HepG2 (cell line): ENCODE measurements around the gene GFY. TPM values are rescaled to one million over a fixed set of nuclear protein-coding genes. Genes with fewer than 3 reads are reported as not detected.

Source experiments
- FOXM1 ChIP-seq: sonication (generic); formaldehyde crosslinking; IDR thresholded peaks from 2 replicates; pipeline ENCODE4 v1.5.0; 2020; ENCODE audit warnings: missing genetic modification reagents
- IRF2 ChIP-seq: IDR thresholded peaks from 2 replicates; pipeline ENCODE4 v1.6.1; 2018; ENCODE audit warnings: missing genetic modification reagents, missing compliant biosample characterization
- IRX3 ChIP-seq: sonication (generic); formaldehyde crosslinking; IDR thresholded peaks from 2 replicates; pipeline ENCODE4 v1.8.1; 2023; ENCODE audit warnings: mild to moderate bottlenecking, low read depth, missing genetic modification reagents, borderline replicate concordance
- MBD4 ChIP-seq: IDR thresholded peaks from 2 replicates; pipeline ENCODE4 v1.6.1; 2012; ENCODE audit warnings: low read length, inconsistent platforms, borderline replicate concordance
- MTA3 ChIP-seq: sonication (generic); formaldehyde crosslinking; IDR thresholded peaks from 2 replicates; pipeline ENCODE4 v1.4.0; 2020; ENCODE audit warnings: missing genetic modification reagents
- RBM22 ChIP-seq: fragments of 200-400 bp; formaldehyde crosslinking; optimal IDR thresholded peaks from 2 replicates; pipeline ENCODE3; 2017; ENCODE audit warnings: mild to moderate bottlenecking, low read length, moderate library complexity
- SRY ChIP-seq: sonication (generic); formaldehyde crosslinking; IDR thresholded peaks from 2 replicates; pipeline ENCODE4 v1.8.0; 2022; ENCODE audit warnings: mild to moderate bottlenecking, missing genetic modification reagents
- ZNF431 ChIP-seq: sonication (generic); formaldehyde crosslinking; IDR thresholded peaks from 2 replicates; pipeline ENCODE4 v1.9.0; 2022; ENCODE audit warnings: missing genetic modification reagents, low read depth, mild to moderate bottlenecking, borderline replicate concordance
- ZNF451 ChIP-seq: sonication (generic); formaldehyde crosslinking; IDR thresholded peaks from 2 replicates; pipeline ENCODE4 v1.5.0; 2020; ENCODE audit warnings: mild to moderate bottlenecking, missing genetic modification reagents
- ZNF556 ChIP-seq: sonication (generic); formaldehyde crosslinking; IDR thresholded peaks from 2 replicates; pipeline ENCODE4 v1.4.0; 2020; ENCODE audit warnings: mild to moderate bottlenecking, missing genetic modification reagents, borderline replicate concordance
- ZNF766 ChIP-seq: sonication (generic); formaldehyde crosslinking; IDR thresholded peaks from 2 replicates; pipeline ENCODE4 v1.5.0; 2020; ENCODE audit warnings: missing genetic modification reagents, borderline replicate concordance
- ZNF768 ChIP-seq: sonication (generic); formaldehyde crosslinking; IDR thresholded peaks from 2 replicates; pipeline ENCODE4 v1.4.0; 2020; ENCODE audit warnings: missing genetic modification reagents
- ZSCAN29 ChIP-seq: sonication (generic); formaldehyde crosslinking; conservative IDR thresholded peaks from 2 replicates; pipeline ENCODE4 v1.4.0; 2020; ENCODE audit warnings: mild to moderate bottlenecking, missing genetic modification reagents
- polyA plus RNA-seq, 8 experiments: library from polyadenylated mRNA; depleted of rRNA in 3 of 8; stranded (reverse) in 7 of 8; unstranded in 1 of 8; fragments of >200 nt; fragmentation: Illumina TruSeq in 4 of 8; extraction: Trizol in 4 of 8; gene quantifications; 2 replicates each; pipeline versions ENCODE4 v1.2.1 to v1.2.3, GENCODE V29; 2011 to 2016; ENCODE audit warnings: low read depth in 4 of 8, missing spikeins in 1 of 8, mixed read lengths in 1 of 8; ENCODE audit not compliant: insufficient read depth in 1 of 8
- total RNA-seq, 5 experiments: library from RNA; depleted of rRNA; stranded (reverse); fragments of >200 nt; fragmentation: Illumina TruSeq; extraction: Trizol; gene quantifications; 2 replicates each; pipeline ENCODE4 v1.2.3, GENCODE V29; 2016; ENCODE audit warnings: low read depth in 1 of 5
- TF ChIP-seq, protein P1 (sequence below): sonication (generic); formaldehyde crosslinking; IDR thresholded peaks from 2 replicates; pipeline ENCODE4 v1.4.0; 2020; ENCODE audit warnings: missing genetic modification reagents
- TF ChIP-seq, protein P2 (sequence below), 2 experiments: sonication (generic) in 1 of 2; formaldehyde crosslinking in 1 of 2; IDR thresholded peaks; 2 replicates each; pipeline versions ENCODE4 v1.4.0 to v1.6.1; 2018 to 2020; ENCODE audit warnings: missing genetic modification reagents in 2 of 2, borderline replicate concordance in 1 of 2, low read depth in 1 of 2, mild to moderate bottlenecking in 1 of 2, missing biosample characterization in 1 of 2
- TF ChIP-seq, protein P3 (sequence below): sonication (generic); formaldehyde crosslinking; IDR thresholded peaks from 2 replicates; pipeline ENCODE4 v1.8.1; 2023; ENCODE audit warnings: mild to moderate bottlenecking, missing genetic modification reagents
- TF ChIP-seq, protein P4 (sequence below): sonication (generic); formaldehyde crosslinking; IDR thresholded peaks from 2 replicates; pipeline ENCODE4 v1.5.0; 2020; ENCODE audit warnings: mild to moderate bottlenecking, missing genetic modification reagents, moderate library complexity
- TF ChIP-seq, protein P5 (sequence below): sonication (generic); formaldehyde crosslinking; IDR thresholded peaks from 2 replicates; pipeline ENCODE4 v1.4.0; 2020; ENCODE audit warnings: missing genetic modification reagents, mild to moderate bottlenecking, borderline replicate concordance

The GFY gene
- total and polyA plus RNA-seq, 2 of the 13 experiments (the other 11 are each of a cell fraction or from before 2014, with no cell fraction given): not detected

DNA sequence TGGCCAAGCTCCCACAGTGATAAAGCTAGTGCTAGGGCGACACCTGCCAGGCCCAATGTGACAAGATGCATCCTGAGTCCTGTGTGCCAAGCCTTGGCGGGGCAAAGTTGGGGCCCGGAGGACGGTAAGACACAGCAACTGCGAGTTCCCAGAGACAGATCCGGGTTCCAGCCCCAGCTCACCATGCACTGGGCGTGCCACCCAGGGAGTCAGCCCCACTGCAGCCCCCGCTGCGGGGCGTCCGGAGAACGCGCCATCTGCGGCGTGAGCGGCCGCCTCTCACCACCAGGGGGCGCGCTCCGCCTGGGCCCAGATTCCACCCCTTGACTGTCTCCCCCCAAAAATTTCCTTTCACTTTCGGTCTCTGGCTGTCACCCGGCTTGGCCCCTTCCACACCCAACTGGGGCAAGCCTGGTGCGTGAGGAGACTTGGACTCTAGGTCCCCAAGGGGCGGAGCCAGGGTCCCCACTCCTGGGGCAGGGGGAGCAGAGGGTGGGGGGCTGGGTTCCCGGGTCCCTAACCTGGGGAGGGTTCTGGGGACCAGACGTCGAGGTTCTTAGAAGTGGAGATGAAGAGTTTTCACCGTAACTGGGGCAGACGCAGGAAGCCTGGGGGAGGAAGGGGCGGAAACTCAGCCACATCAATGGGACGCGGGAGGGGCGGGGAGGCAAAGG is 48.8 kb downstream of the GFY start, which contains the start of gene FLT3LG (continued):
- TF ChIP-seq, protein P1, sequence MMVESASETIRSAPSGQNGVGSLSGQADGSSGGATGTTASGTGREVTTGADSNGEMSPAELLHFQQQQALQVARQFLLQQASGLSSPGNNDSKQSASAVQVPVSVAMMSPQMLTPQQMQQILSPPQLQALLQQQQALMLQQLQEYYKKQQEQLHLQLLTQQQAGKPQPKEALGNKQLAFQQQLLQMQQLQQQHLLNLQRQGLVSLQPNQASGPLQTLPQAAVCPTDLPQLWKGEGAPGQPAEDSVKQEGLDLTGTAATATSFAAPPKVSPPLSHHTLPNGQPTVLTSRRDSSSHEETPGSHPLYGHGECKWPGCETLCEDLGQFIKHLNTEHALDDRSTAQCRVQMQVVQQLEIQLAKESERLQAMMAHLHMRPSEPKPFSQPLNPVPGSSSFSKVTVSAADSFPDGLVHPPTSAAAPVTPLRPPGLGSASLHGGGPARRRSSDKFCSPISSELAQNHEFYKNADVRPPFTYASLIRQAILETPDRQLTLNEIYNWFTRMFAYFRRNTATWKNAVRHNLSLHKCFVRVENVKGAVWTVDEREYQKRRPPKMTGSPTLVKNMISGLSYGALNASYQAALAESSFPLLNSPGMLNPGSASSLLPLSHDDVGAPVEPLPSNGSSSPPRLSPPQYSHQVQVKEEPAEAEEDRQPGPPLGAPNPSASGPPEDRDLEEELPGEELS: no peak
- TF ChIP-seq, protein P2, sequence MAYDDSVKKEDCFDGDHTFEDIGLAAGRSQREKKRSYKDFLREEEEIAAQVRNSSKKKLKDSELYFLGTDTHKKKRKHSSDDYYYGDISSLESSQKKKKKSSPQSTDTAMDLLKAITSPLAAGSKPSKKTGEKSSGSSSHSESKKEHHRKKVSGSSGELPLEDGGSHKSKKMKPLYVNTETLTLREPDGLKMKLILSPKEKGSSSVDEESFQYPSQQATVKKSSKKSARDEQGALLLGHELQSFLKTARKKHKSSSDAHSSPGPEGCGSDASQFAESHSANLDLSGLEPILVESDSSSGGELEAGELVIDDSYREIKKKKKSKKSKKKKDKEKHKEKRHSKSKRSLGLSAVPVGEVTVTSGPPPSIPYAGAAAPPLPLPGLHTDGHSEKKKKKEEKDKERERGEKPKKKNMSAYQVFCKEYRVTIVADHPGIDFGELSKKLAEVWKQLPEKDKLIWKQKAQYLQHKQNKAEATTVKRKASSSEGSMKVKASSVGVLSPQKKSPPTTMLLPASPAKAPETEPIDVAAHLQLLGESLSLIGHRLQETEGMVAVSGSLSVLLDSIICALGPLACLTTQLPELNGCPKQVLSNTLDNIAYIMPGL (CRISPR knock-in tag; IDR thresholded peaks at IDR 0.05; ENCODE audit: borderline replicate concordance in 1 of 2, low read depth in 1 of 2): peak; percentile 95 to 97
- TF ChIP-seq, protein P3, sequence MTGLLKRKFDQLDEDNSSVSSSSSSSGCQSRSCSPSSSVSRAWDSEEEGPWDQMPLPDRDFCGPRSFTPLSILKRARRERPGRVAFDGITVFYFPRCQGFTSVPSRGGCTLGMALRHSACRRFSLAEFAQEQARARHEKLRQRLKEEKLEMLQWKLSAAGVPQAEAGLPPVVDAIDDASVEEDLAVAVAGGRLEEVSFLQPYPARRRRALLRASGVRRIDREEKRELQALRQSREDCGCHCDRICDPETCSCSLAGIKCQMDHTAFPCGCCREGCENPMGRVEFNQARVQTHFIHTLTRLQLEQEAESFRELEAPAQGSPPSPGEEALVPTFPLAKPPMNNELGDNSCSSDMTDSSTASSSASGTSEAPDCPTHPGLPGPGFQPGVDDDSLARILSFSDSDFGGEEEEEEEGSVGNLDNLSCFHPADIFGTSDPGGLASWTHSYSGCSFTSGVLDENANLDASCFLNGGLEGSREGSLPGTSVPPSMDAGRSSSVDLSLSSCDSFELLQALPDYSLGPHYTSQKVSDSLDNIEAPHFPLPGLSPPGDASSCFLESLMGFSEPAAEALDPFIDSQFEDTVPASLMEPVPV (CRISPR knock-in tag): 0 out of 2 replicates have a peak, but pooled peaks have one; percentile 61
- no peak for TF ChIP-seq RBM22
- no peak for TF ChIP-seq ZNF766 (CRISPR knock-in tag)
- 0 out of 2 replicates have a peak, but pooled peaks have one; percentile 44 for TF ChIP-seq SRY (CRISPR knock-in tag)
- TF ChIP-seq MTA3 (CRISPR knock-in tag): no peak
- TF ChIP-seq, protein P4, sequence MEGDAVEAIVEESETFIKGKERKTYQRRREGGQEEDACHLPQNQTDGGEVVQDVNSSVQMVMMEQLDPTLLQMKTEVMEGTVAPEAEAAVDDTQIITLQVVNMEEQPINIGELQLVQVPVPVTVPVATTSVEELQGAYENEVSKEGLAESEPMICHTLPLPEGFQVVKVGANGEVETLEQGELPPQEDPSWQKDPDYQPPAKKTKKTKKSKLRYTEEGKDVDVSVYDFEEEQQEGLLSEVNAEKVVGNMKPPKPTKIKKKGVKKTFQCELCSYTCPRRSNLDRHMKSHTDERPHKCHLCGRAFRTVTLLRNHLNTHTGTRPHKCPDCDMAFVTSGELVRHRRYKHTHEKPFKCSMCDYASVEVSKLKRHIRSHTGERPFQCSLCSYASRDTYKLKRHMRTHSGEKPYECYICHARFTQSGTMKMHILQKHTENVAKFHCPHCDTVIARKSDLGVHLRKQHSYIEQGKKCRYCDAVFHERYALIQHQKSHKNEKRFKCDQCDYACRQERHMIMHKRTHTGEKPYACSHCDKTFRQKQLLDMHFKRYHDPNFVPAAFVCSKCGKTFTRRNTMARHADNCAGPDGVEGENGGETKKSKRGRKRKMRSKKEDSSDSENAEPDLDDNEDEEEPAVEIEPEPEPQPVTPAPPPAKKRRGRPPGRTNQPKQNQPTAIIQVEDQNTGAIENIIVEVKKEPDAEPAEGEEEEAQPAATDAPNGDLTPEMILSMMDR (CRISPR knock-in tag): peak; percentile 95
- TF ChIP-seq ZNF431 (CRISPR knock-in tag): no peak
- TF ChIP-seq ZSCAN29: 0 out of 2 replicates have a peak, but pooled peaks have one; percentile 59
- TF ChIP-seq ZNF556 (CRISPR knock-in tag): 0 out of 2 replicates have a peak, but pooled peaks have one; percentile 47
- no peak for TF ChIP-seq IRX3 (CRISPR knock-in tag)
- peak; percentile 100 for TF ChIP-seq IRF2 (CRISPR knock-in tag)
- TF ChIP-seq, protein P5, sequence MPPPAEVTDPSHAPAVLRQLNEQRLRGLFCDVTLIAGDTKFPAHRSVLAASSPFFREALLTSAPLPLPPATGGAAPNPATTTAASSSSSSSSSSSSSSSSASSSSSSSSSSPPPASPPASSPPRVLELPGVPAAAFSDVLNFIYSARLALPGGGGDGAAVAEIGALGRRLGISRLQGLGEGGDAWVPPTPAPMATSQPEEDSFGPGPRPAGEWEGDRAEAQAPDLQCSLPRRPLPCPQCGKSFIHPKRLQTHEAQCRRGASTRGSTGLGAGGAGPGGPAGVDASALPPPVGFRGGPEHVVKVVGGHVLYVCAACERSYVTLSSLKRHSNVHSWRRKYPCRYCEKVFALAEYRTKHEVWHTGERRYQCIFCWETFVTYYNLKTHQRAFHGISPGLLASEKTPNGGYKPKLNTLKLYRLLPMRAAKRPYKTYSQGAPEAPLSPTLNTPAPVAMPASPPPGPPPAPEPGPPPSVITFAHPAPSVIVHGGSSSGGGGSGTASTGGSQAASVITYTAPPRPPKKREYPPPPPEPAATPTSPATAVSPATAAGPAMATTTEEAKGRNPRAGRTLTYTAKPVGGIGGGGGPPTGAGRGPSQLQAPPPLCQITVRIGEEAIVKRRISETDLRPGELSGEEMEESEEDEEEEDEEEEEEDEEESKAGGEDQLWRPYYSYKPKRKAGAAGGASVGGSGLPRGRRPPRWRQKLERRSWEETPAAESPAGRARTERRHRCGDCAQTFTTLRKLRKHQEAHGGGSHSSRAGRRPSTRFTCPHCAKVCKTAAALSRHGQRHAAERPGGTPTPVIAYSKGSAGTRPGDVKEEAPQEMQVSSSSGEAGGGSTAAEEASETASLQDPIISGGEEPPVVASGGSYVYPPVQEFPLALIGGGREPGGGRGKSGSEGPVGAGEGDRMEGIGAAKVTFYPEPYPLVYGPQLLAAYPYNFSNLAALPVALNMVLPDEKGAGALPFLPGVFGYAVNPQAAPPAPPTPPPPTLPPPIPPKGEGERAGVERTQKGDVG: no peak
- TF ChIP-seq ZNF768: peak; percentile 28; the same call in 1 of the 2 replicates
- 0 out of 2 replicates have a peak, but pooled peaks have one; percentile 16 for TF ChIP-seq ZNF451 (CRISPR knock-in tag)
- no peak for TF ChIP-seq MBD4
- TF ChIP-seq FOXM1 (CRISPR knock-in tag): no peak
